Measurements from ENCODE around the gene YWHAG. TPM values are rescaled to one million over a fixed set of nuclear protein-coding genes. Genes with fewer than 3 reads are reported as not detected.

YWHAG gene
- total RNA-seq, 1 donor from 2014 or later: 200 TPM

DNA sequence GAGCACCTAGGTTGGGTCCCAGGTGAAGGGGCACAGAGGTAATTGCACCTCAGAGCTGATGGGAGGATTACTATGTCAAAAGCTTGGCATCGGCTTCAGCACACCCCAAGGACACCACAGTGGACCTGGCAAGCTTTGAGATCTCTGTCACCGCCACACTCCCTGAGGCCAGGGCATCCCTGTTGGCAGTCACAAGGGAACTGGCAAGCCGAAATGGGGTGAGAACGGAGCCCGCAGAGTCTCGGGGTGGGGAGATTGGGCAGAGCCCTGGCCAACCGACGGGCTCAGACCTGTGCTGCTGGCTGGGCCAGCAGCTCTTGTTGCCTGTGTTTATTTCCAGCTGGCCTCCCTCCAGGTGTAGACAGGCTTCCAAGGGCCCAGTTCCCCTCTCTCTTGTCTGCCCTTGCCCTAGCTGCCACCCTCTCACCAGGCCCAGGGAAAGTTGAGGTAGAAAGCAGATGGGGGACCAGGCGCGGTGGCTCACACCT is 53.9 kb downstream of the YWHAG start:
- Mint-ChIP-seq H3K9me3 (no peaks in the 10 kb centered on the region), H3K4me1 (peaks cover 26% of the 10 kb centered on the region), H3K27ac (ENCODE audit: unreplicated experiment) (no peak overlapping the region), H3K27me3 (ENCODE audit: low read depth) (peaks cover 11% of the 10 kb centered on the region), H3K36me3 (ENCODE audit: low read depth) (no peaks in the 10 kb centered on the region), H3K4me3 (no peak overlapping the region)
- TF ChIP-seq, protein P1, sequence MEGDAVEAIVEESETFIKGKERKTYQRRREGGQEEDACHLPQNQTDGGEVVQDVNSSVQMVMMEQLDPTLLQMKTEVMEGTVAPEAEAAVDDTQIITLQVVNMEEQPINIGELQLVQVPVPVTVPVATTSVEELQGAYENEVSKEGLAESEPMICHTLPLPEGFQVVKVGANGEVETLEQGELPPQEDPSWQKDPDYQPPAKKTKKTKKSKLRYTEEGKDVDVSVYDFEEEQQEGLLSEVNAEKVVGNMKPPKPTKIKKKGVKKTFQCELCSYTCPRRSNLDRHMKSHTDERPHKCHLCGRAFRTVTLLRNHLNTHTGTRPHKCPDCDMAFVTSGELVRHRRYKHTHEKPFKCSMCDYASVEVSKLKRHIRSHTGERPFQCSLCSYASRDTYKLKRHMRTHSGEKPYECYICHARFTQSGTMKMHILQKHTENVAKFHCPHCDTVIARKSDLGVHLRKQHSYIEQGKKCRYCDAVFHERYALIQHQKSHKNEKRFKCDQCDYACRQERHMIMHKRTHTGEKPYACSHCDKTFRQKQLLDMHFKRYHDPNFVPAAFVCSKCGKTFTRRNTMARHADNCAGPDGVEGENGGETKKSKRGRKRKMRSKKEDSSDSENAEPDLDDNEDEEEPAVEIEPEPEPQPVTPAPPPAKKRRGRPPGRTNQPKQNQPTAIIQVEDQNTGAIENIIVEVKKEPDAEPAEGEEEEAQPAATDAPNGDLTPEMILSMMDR (conservative IDR thresholded peaks at IDR 0.05): no peak
- DNase-seq (ENCODE audit: low read depth, low spot score): no peak

DNA sequence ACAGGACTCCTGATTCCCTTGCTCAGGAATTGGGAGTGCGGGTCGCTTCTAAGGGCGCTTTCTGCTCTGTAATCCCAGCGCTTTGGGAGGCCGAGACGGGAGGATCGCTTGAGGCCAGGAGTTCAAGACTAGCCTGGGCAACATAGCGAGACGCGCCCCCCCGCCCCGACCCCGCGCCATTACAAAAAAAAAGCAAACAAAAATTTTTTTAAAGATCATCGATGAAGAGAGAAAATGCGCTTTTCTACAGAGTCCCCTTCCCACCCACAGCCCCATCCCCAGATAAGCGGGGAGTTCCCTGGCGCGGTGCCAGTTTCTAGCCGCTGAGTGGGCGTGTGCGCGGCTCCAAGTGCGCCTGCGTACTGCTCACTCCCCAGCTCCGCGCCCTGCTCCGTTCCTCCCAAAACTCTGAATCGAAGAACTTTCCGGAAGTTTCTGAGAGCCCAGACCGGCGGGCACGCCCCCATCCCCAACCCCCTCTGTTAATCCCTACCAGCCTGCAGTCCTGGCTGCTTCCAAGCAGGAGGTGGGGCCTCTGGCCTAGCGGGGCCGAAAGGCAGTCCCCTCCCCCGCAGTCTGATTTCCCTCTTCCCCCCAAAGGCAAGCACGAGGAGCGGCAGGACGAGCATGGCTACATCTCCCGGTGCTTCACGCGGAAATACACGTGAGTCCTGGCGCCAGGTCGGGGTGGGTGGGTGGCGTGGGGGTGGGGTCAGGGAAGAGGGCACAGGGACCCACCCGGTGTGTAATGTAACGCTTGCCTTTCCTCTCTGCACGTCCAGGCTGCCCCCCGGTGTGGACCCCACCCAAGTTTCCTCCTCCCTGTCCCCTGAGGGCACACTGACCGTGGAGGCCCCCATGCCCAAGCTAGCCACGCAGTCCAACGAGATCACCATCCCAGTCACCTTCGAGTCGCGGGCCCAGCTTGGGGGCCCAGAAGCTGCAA is 55.3 kb downstream of the YWHAG start:
- Mint-ChIP-seq H3K4me1 (peaks cover 26% of the 10 kb centered on the region), H3K4me3 (peak overlapping the region; percentile 91), H3K27me3 (ENCODE audit: low read depth) (peaks cover 11% of the 10 kb centered on the region), H3K9me3 (no peaks in the 10 kb centered on the region), H3K27ac (ENCODE audit: unreplicated experiment) (peak overlapping the region; percentile 50), H3K36me3 (ENCODE audit: low read depth) (no peaks in the 10 kb centered on the region)
- peak; percentile 70 for DNase-seq (ENCODE audit: low read depth, low spot score)
- TF ChIP-seq, protein P1 (conservative IDR thresholded peaks at IDR 0.05): no peak

DNA sequence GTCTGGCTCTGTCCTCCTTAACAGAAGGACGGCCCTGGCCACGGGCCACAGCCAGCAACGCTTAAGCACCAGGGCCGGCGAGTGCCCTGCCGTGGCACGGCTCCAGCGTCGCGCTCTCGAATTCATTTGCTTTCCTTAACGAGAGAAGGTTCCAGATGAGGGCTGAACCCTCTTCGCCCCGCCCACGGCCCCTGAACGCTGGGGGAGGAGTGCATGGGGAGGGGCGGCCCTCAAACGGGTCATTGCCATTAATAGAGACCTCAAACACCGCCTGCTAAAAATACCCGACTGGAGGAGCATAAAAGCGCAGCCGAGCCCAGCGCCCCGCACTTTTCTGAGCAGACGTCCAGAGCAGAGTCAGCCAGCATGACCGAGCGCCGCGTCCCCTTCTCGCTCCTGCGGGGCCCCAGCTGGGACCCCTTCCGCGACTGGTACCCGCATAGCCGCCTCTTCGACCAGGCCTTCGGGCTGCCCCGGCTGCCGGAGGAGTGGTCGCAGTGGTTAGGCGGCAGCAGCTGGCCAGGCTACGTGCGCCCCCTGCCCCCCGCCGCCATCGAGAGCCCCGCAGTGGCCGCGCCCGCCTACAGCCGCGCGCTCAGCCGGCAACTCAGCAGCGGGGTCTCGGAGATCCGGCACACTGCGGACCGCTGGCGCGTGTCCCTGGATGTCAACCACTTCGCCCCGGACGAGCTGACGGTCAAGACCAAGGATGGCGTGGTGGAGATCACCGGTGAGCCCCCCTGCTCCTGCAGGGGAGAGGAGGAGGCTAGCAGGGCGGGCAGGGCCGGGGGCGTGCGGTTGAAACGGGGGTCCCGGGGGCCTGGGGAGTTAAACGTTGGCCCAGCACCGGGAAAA is 56.2 kb downstream of the YWHAG start, which contains the start of gene HSPB1:
Gene HSPB1, plus strand, starts transcription at position 327 of the 855 bp plus-strand sequence. Its CDS starts 40 bp downstream, at position 367.
- no peaks in the 10 kb centered on the region for H3K9me3 Mint-ChIP-seq
- TF ChIP-seq, protein P1 (conservative IDR thresholded peaks at IDR 0.05): no peak
- H3K27ac Mint-ChIP-seq (ENCODE audit: unreplicated experiment): peak within 1 kb of the TSS; percentile 84
- H3K36me3 Mint-ChIP-seq (ENCODE audit: low read depth): no peaks in the 10 kb centered on the region
- peaks cover 11% of the 10 kb centered on the region for H3K27me3 Mint-ChIP-seq (ENCODE audit: low read depth)
- peak; percentile 51 for DNase-seq (ENCODE audit: low read depth, low spot score)
- H3K4me3 Mint-ChIP-seq: peak within 1 kb of the TSS; percentile 91
- H3K4me1 Mint-ChIP-seq: peaks cover 26% of the 10 kb centered on the region

DNA sequence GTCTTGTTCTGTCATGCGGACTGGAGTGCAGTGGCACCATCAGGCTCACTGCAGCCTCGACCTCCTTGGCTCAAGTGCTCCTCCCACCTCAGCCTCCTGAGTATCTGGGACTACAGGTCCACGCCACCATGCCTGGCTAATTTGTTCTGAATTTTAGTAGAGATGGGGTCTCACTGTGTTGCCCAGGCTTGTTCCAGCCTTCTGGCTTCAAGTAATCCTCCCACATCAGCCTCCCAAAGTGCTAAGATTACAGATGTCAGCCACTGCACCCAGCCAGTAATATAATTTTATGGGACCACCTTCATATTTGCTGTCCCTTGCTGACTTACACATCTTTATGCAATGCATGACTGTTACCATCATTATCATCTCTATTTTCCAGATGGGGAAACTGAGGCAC is 57.8 kb downstream of the YWHAG start:
- H3K4me3 Mint-ChIP-seq: peak overlapping the region; percentile 34
- no peak overlapping the region for H3K27ac Mint-ChIP-seq (ENCODE audit: unreplicated experiment)
- peaks cover 11% of the 10 kb centered on the region for H3K27me3 Mint-ChIP-seq (ENCODE audit: low read depth)

More for the DNA sequence above, 57.8 kb downstream of the YWHAG start:
- TF ChIP-seq, protein P1 (conservative IDR thresholded peaks at IDR 0.05): no peak
- Mint-ChIP-seq H3K9me3 (no peaks in the 10 kb centered on the region), H3K4me1 (peaks cover 17% of the 10 kb centered on the region), H3K36me3 (ENCODE audit: low read depth) (no peaks in the 10 kb centered on the region)
- DNase-seq (ENCODE audit: low read depth, low spot score): no peak
